GM23338 (cell line): ENCODE results near the gene KLHL17.

Experiments
- CREB1 ChIP-seq: fragments of 250-450 bp; sonication (Bioruptor Pico); IDR thresholded peaks from 2 replicates; pipeline ENCODE4 v1.5.0; 2020; ENCODE audit warnings: low read depth, mild to moderate bottlenecking, moderate library complexity
- CTCF ChIP-seq, 2 experiments: fragments of 200-600 bp in 1 of 2; sonication (generic) in 1 of 2; conservative IDR thresholded peaks; 2 replicates each; pipeline versions ENCODE4 v1.5.1 to v1.6.1; 2016 to 2017; ENCODE audit warnings: antibody characterized with exemption in 2 of 2, low read depth in 2 of 2, mild to moderate bottlenecking in 2 of 2, moderate library complexity in 1 of 2
- ETS1 ChIP-seq: IDR thresholded peaks from 2 replicates; pipeline ENCODE4 v1.6.1; 2016; ENCODE audit warnings: antibody characterized with exemption
- EZH2 ChIP-seq: fragments of 200-600 bp; sonication (generic); IDR thresholded peaks from one replicate; pipeline ENCODE4 v1.8.0; 2017; ENCODE audit warnings: antibody characterized with exemption, mild to moderate bottlenecking, low read depth; ENCODE audit not compliant: unreplicated experiment
- EZH2phosphoT487 ChIP-seq: fragments of 200-600 bp; sonication (generic); IDR thresholded peaks from one replicate; pipeline ENCODE4 v1.8.1; 2018; ENCODE audit warnings: antibody characterized with exemption; ENCODE audit not compliant: unreplicated experiment
- JUNB ChIP-seq: IDR thresholded peaks from one replicate; pipeline ENCODE4 v1.6.1; 2016; ENCODE audit warnings: antibody characterized with exemption; ENCODE audit not compliant: unreplicated experiment
- POLR2AphosphoS5 ChIP-seq: IDR thresholded peaks from 2 replicates; pipeline ENCODE4 v1.6.1; 2016; ENCODE audit warnings: antibody characterized with exemption, low read depth
- REST ChIP-seq: IDR thresholded peaks from one replicate; pipeline ENCODE4 v1.6.1; 2018; ENCODE audit warnings: antibody characterized with exemption; ENCODE audit not compliant: unreplicated experiment

GRCh38 chr1:958823-959730, 1.3 kb upstream of the KLHL17 start, which contains the start of gene NOC2L:
- TF ChIP-seq CTCF (conservative IDR thresholded peaks at IDR 0.05; ENCODE audit: low read depth in 2 of 2) (no peak), POLR2AphosphoS5 (peak; percentile 58), EZH2phosphoT487 (no peak), EZH2 (no peak), ETS1 (0 out of 2 replicates have a peak, but pooled peaks have one; percentile 41), JUNB (no peak), REST (no peak), CREB1 (CRISPR knock-in tag) (peak; percentile 52)
